Activated CD4-positive, alpha-beta memory T cell treated with anti-CD3 and anti-CD28 coated beads for 36 hours (primary cell): ENCODE measurements around the gene PCNP. TPM values are rescaled to one million over a fixed set of nuclear protein-coding genes. Genes with fewer than 3 reads are reported as not detected.
"Not testable (repeated sequence)": the region's sequence is repeated elsewhere in the genome, so short reads cannot be mapped to it uniquely, and the experiment has no call there.

Source experiments
- CTCF ChIA-PET: fragments of 350-600 bp; sonication (Branson Sonifier 250); formaldehyde crosslinking; loops from one replicate; lab custom pipeline; 2021; ENCODE audit warnings: antibody characterized with exemption, inconsistent platforms; lab: Charles Lee
- POLR2A ChIA-PET: fragments of 350-600 bp; sonication (Branson Sonifier 250); formaldehyde crosslinking; loops from one replicate; lab custom pipeline; 2021; ENCODE audit warnings: antibody characterized with exemption; lab: Charles Lee
- DNase-seq: peaks from one replicate; pipeline ENCODE4 v3.0.0-alpha.2; 2020
- H3K27ac Mint-ChIP-seq: one replicate; pipeline ENCODE4 v1.8.0; 2021; ENCODE audit warnings: mixed read lengths
- H3K27me3 Mint-ChIP-seq: one replicate; pipeline ENCODE4 v1.8.0; 2021; ENCODE audit warnings: mixed read lengths
- H3K36me3 Mint-ChIP-seq: one replicate; pipeline ENCODE4 v1.8.0; 2021; ENCODE audit warnings: mixed read lengths
- H3K4me1 Mint-ChIP-seq: one replicate; pipeline ENCODE4 v1.8.0; 2021; ENCODE audit warnings: low read depth, mixed read lengths
- H3K4me3 Mint-ChIP-seq: one replicate; pipeline ENCODE4 v1.8.0; 2021; ENCODE audit warnings: mild to moderate bottlenecking, mixed read lengths
- H3K9me3 Mint-ChIP-seq: one replicate; pipeline ENCODE4 v1.8.0; 2021; ENCODE audit warnings: mixed read lengths
- intact Hi-C: fragments of 100-400 bp; cut with micrococcal nuclease; formaldehyde crosslinking; loops from one replicate; pipeline ENCODE4 v1.15.1; 2023
- total RNA-seq, 2 experiments: library from RNA; stranded (reverse); gene quantifications; one replicate each; pipeline ENCODE4 v1.2.3, GENCODE V29; 2021

PCNP gene
- total RNA-seq, 2 experiments from 2014 or later, result 231 to 236 TPM

GRCh38 chr3:101574388-101575112 lies 570 bp downstream of the PCNP start:
- ChIA-PET CTCF (interaction anchor here (0.7 to 2.1 kb wide), 14 partner anchors 9 to 110 kb away, joined by 3 to 24 read pairs (median 4); partner anchors contain the start of genes SENP7, TRMT10C and ZBTB11), POLR2A (interaction anchor here (0.8 to 4.0 kb wide), 12 partner anchors 10 to 1173 kb away, joined by 3 to 29 read pairs (median 5); partner anchors contain the start of genes LNP1, RPL24, SENP7 and TRMT10C)
- peak; percentile 66 for DNase-seq
- no peaks in the 10 kb centered on the region for H3K27me3 Mint-ChIP-seq
- peaks cover 21% of the 10 kb centered on the region for H3K36me3 Mint-ChIP-seq
- H3K27ac Mint-ChIP-seq, result peak overlapping the region; percentile 94
- intact Hi-C loops, result loop anchor here (1.0 to 10.0 kb wide), 8 partner anchors 103 to 1170 kb away; partner anchors contain the start of genes CEP97, LNP1, NXPE3 and TOMM70
- no peaks in the 10 kb centered on the region for H3K9me3 Mint-ChIP-seq
- H3K4me1 Mint-ChIP-seq, result peaks cover 63% of the 10 kb centered on the region
- peak overlapping the region; percentile 91 for H3K4me3 Mint-ChIP-seq

GRCh38 chr3:101577286-101577685 lies 3.3 kb downstream of the PCNP start:
- CTCF ChIA-PET, result interaction anchor here (0.8 kb wide), 1 partner anchor 12 kb away, joined by 3 read pairs; no protein-coding TSS in a partner anchor
- no peak for DNase-seq
- Mint-ChIP-seq H3K36me3 (peaks cover 27% of the 10 kb centered on the region), H3K4me3 (no peak overlapping the region), H3K4me1 (peaks cover 46% of the 10 kb centered on the region), H3K9me3 (no peaks in the 10 kb centered on the region), H3K27ac (no peak overlapping the region), H3K27me3 (no peaks in the 10 kb centered on the region)
- POLR2A ChIA-PET, result no interaction called here
- intact Hi-C loops, result loop anchor here (10.0 kb wide), 1 partner anchor 1172 kb away; the partner anchor contains the start of genes LNP1 and TOMM70

GRCh38 chr3:101588616-101589015 lies 14.6 kb downstream of the PCNP start:
- intact Hi-C loops, result no loop called here
- H3K9me3 Mint-ChIP-seq, result no peaks in the 10 kb centered on the region
- H3K4me3 Mint-ChIP-seq, result no peak overlapping the region
- ChIA-PET POLR2A (interaction anchor here (1.0 kb wide), 1 partner anchor 8 kb away, joined by 3 read pairs; no protein-coding TSS in a partner anchor), CTCF (interaction anchor here (1.5 kb wide), 1 partner anchor 12 kb away, joined by 3 read pairs; no protein-coding TSS in a partner anchor)
- DNase-seq, result no peak
- H3K27me3 Mint-ChIP-seq, result no peaks in the 10 kb centered on the region
- peaks cover 46% of the 10 kb centered on the region for H3K36me3 Mint-ChIP-seq
- H3K27ac Mint-ChIP-seq, result peak overlapping the region; percentile 19
- peaks cover 33% of the 10 kb centered on the region for H3K4me1 Mint-ChIP-seq

- POLR2A ChIA-PET, result no interaction called here
- H3K4me1 Mint-ChIP-seq, result peaks cover 18% of the 10 kb centered on the region
- no peak overlapping the region for H3K4me3 Mint-ChIP-seq
- H3K9me3 Mint-ChIP-seq, result no peaks in the 10 kb centered on the region
- H3K36me3 Mint-ChIP-seq, result peaks cover 42% of the 10 kb centered on the region
- H3K27me3 Mint-ChIP-seq, result no peaks in the 10 kb centered on the region
- H3K27ac Mint-ChIP-seq, result peak overlapping the region; percentile 33
- CTCF ChIA-PET, result no interaction called here
- DNase-seq, result no peak
- intact Hi-C loops, result no loop called here
Observed at GRCh38 chr3:101591071-101591470, 17.1 kb downstream of the PCNP start.

- Mint-ChIP-seq H3K4me3 (no peak overlapping the region), H3K27me3 (no peaks in the 10 kb centered on the region), H3K9me3 (no peaks in the 10 kb centered on the region), H3K36me3 (peaks cover 2% of the 10 kb centered on the region), H3K27ac (no peak overlapping the region), H3K4me1 (no peaks in the 10 kb centered on the region)
- intact Hi-C loops, result no loop called here
- no peak for DNase-seq
- ChIA-PET POLR2A (no interaction called here), CTCF (no interaction called here)
Observed at GRCh38 chr3:101602731-101603130, 28.8 kb downstream of the PCNP start.

- intact Hi-C loops, result no loop called here
- DNase-seq, result no peak
- Mint-ChIP-seq H3K4me1 (no peaks in the 10 kb centered on the region), H3K4me3 (no peak overlapping the region), H3K9me3 (no peaks in the 10 kb centered on the region), H3K27me3 (no peaks in the 10 kb centered on the region), H3K36me3 (peaks cover 2% of the 10 kb centered on the region), H3K27ac (no peak overlapping the region)
- CTCF ChIA-PET, result no interaction called here
- POLR2A ChIA-PET, result no interaction called here
Observed at GRCh38 chr3:101603184-101603583, 29.2 kb downstream of the PCNP start.

GRCh38 chr3:101605398-101605797 lies 31.4 kb downstream of the PCNP start:
- intact Hi-C loops, H3K36me3 Mint-ChIP-seq, H3K27me3 Mint-ChIP-seq, H3K9me3 Mint-ChIP-seq, POLR2A ChIA-PET, H3K4me3 Mint-ChIP-seq, H3K4me1 Mint-ChIP-seq, H3K27ac Mint-ChIP-seq, DNase-seq, CTCF ChIA-PET: not testable (repeated sequence)

GRCh38 chr3:101611023-101611422 lies 37.0 kb downstream of the PCNP start:
- H3K9me3 Mint-ChIP-seq, result no peaks in the 10 kb centered on the region
- CTCF ChIA-PET, result no interaction called here
- no peaks in the 10 kb centered on the region for H3K27me3 Mint-ChIP-seq
- H3K27ac Mint-ChIP-seq, result no peak overlapping the region
- POLR2A ChIA-PET, result no interaction called here
- no peak for DNase-seq
- intact Hi-C loops, result no loop called here
- H3K4me1 Mint-ChIP-seq, result no peaks in the 10 kb centered on the region
- H3K4me3 Mint-ChIP-seq, result no peak overlapping the region
- H3K36me3 Mint-ChIP-seq, result no peaks in the 10 kb centered on the region

- intact Hi-C loops, H3K9me3 Mint-ChIP-seq, DNase-seq, CTCF ChIA-PET, H3K27me3 Mint-ChIP-seq, H3K4me3 Mint-ChIP-seq, H3K36me3 Mint-ChIP-seq, H3K4me1 Mint-ChIP-seq, H3K27ac Mint-ChIP-seq, POLR2A ChIA-PET: not testable (repeated sequence)
Observed at GRCh38 chr3:101613014-101613413, 39.0 kb downstream of the PCNP start.

GRCh38 chr3:101615525-101615924 lies 41.5 kb downstream of the PCNP start:
- Mint-ChIP-seq H3K27me3 (no peaks in the 10 kb centered on the region), H3K4me3 (no peak overlapping the region), H3K36me3 (no peaks in the 10 kb centered on the region), H3K27ac (no peak overlapping the region), H3K4me1 (no peaks in the 10 kb centered on the region), H3K9me3 (peaks cover 7% of the 10 kb centered on the region)
- intact Hi-C loops, result no loop called here
- DNase-seq, result no peak
- ChIA-PET CTCF (interaction anchor here (1.3 kb wide), 1 partner anchor 20 kb away, joined by 4 read pairs; no protein-coding TSS in a partner anchor), POLR2A (no interaction called here)

GRCh38 chr3:101617478-101617877 lies 43.5 kb downstream of the PCNP start:
- H3K4me1 Mint-ChIP-seq, result no peaks in the 10 kb centered on the region
- no peaks in the 10 kb centered on the region for H3K27me3 Mint-ChIP-seq
- H3K4me3 Mint-ChIP-seq, result no peak overlapping the region
- ChIA-PET POLR2A (no interaction called here), CTCF (no interaction called here)
- no peak for DNase-seq
- intact Hi-C loops, result no loop called here
- no peaks in the 10 kb centered on the region for H3K36me3 Mint-ChIP-seq
- no peak overlapping the region for H3K27ac Mint-ChIP-seq
- peaks cover 7% of the 10 kb centered on the region for H3K9me3 Mint-ChIP-seq

GRCh38 chr3:101618726-101619125 lies 44.7 kb downstream of the PCNP start:
- Mint-ChIP-seq H3K4me3 (no peak overlapping the region), H3K36me3 (no peaks in the 10 kb centered on the region), H3K4me1 (no peaks in the 10 kb centered on the region), H3K9me3 (peaks cover 7% of the 10 kb centered on the region), H3K27me3 (no peaks in the 10 kb centered on the region), H3K27ac (no peak overlapping the region)
- intact Hi-C loops, result no loop called here
- ChIA-PET CTCF (no interaction called here), POLR2A (no interaction called here)
- DNase-seq, result no peak
